UCSD-AML1 (cell line): Measurements from ENCODE around the gene GCM1.

ENCODE experiments used
- DNase-seq: peaks from one replicate; lab custom pipeline; 2025; ENCODE audit not compliant: unreplicated experiment; lab: John Stamatoyannopoulos, UW

GCM1 gene

GRCh38 chr6:53111865-53112264 is 36.8 kb downstream of the GCM1 start:
- no peak for DNase-seq

DNA sequence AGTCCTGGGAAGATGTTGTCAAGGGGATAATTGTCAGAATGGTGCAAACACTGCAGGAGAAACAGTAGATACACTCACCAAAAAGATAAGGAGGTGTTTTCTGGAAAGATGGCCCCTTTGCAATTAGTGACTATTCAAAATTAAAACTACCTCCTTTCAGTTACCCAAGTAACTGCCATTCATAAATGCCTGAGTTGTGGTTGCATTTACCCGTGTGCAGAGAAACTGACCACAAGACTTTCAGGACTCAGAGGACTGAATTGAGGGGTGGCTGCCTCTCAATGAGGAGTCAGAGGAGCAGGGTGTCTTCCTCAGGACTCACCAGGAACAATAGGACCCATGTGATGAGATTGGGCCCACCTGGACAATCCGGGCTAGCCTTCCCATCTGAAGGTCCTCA is 39.0 kb downstream of the GCM1 start:
- no peak for DNase-seq

DNA sequence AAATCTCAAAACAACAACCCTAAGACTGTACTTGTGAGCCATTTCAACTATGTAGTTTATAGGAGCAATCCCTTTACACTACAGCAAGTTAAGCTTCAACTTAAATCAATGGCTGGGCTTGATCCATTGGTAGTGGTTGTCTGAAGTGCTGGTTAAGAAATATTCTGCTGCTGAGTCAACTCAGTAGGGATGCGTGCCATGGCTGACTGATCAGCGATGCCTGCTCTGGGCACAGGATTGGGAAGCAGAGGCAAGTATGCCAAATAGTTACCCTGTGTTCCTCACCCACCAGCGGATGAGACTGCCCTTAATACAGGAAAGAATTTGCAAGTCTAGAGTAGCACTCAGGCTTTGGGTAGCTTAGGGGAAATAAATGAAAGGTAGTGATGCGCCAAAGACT is 41.5 kb downstream of the GCM1 start:
- no peak for DNase-seq

DNA sequence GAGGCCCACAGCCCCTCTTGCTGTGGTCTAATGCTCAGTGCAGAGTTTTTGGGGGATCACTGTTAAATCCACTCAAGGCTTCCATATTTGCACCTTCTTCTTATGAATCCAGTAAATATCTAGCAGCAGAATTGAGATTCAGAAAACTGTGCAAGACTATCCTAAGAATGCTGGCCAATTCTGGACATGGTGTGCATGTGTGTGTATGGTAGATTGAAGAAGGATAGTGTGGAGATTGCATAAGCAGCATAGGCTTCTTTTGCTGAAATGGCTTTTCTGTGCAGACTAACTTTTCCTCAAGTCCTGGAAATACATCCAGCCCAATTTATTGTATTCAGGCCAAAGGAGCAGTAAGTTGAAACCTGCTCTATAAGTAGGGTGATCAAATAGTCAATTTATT is 43.7 kb downstream of the GCM1 start:
- DNase-seq = no peak

GRCh38 chr6:53103993-53104675 is 44.5 kb downstream of the GCM1 start:
- no peak for DNase-seq

- DNase-seq = no peak
Observed at GRCh38 chr6:53101006-53101405, 47.6 kb downstream of the GCM1 start.

- no peak for DNase-seq
Observed at GRCh38 chr6:53100561-53100960, 48.1 kb downstream of the GCM1 start.

GRCh38 chr6:53095716-53096115 is 52.9 kb downstream of the GCM1 start:
- DNase-seq = no peak

GRCh38 chr6:53095270-53095669 is 53.4 kb downstream of the GCM1 start:
- no peak for DNase-seq

DNA sequence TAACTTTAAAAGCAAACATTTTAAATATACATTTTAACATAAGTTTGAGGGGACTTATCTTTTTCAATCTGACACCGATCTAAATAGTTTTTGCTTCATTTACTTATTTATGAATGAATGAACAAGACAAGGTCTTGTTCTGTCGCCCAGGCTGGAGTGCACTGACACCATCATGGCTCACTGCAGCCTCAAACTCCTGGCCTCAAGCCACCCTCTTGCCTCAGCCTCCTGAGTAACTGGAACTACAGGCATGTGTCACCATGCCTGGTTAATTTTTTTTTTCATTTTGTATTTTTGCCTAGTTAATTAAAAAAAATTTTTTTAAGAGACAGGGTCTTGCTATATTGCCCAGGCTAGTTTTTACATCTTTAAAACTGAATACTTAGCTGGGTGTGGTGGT is 58.1 kb downstream of the GCM1 start:
- no peak for DNase-seq

DNA sequence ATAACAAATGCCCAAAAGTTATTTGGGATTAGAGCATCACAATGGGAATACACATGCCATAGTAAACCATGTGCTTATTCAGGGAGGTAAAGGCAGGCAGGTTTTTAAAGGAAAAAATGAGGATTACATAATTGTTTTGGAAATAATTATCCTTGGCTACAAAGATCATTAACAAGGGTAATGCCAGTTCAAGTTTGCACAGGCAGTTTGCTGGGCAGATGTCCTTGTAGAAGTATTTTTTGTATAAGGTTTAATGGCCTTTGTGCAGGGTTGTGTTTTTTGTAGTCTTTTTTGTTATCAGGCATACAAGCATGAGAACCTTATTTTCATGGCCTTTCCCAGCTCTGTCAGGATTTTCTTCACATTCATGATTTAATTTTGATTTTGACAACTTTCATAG is 58.7 kb downstream of the GCM1 start:
- DNase-seq = no peak

GRCh38 chr6:53086302-53086701 is 62.3 kb downstream of the GCM1 start:
- DNase-seq = no peak

- DNase-seq = no peak
Observed at GRCh38 chr6:53080813-53081212, 67.8 kb downstream of the GCM1 start.
